HG02973 (cell line): ENCODE results near the gene ZNF668.
"Not testable (repeated sequence)": the region's sequence is repeated elsewhere in the genome, so short reads cannot be mapped to it uniquely, and the experiment has no call there.

Experiments used
- ATAC-seq: cut with Tn5 transposase; IDR thresholded peaks from one replicate; pipeline ENCODE4 v1.9.1; 2021; ENCODE audit warnings: moderate library complexity; ENCODE audit not compliant: unreplicated experiment

Gene ZNF668

DNA sequence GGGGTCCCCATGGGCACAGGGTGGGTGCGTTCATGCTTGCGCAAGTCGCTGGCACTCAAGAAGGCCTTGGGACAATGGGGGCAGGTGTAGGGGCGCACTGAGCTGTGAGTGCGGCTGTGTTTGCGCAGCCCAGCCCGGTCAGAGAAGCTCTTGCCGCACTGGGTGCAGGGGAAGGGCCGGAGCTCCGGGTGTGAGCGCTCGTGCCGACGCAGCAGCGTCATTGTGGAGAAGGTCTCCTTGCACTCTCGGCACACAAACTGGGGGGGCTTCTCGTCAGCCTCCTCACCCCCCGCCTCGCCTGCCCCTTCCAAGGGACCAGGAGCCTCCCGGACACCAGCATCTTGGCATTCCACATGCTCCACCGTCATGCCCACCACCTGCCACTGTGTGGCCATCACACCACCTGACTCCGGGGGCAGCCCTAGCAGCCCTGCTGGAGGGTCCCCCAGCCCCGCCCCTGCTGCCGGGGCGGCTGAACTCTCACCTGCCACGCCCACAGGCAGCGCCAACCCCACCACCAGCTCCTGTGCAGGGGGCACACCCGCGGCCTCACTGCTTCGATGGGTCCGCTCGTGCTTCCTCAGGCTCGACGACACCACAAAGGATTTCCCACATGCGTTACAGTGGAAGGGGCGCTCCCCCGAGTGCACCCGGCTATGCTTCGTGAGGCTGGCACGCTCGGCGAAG is 12.8 kb downstream of the ZNF668 start:
- ATAC-seq, result no peak

DNA sequence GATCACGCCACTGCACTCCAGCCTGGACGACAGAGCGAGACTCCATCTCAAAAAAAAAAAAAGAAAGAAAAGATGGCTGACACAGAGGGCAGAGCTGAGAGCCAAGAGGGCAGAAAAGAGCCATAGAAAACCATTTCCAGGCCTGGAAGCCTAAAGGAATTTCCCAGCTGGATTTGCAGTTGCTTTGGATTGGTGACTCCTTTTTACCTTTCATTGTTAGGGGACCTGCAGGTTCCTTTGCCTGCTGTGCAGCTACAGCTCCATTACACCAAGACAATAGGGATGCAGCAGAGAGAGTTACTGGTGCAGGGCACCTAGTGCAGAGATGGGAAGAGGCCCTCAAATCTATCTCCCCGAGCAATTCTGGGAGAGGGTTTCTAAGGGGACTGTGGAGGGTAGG is 18.4 kb downstream of the ZNF668 start:
- no peak for ATAC-seq

DNA sequence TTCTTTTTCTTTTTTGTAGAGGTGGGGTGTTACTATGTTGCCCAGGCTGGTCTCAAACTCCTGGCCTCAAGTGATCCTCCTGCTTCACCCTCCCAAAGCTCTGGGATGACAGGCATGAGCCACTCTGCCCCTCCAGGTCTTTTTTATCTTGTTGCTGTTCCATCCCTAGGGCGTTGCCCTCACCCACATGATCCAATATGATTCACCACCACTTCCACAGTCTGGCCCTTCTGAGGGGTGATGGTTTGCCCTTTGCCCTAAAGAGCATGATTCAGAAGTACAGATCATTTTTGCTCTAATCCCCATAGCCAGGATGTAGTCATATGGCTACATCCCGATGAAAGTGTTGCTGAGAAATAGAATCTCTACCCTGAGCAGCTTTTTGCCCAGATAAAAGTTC is 21.9 kb downstream of the ZNF668 start:
- ATAC-seq, result no peak

DNA sequence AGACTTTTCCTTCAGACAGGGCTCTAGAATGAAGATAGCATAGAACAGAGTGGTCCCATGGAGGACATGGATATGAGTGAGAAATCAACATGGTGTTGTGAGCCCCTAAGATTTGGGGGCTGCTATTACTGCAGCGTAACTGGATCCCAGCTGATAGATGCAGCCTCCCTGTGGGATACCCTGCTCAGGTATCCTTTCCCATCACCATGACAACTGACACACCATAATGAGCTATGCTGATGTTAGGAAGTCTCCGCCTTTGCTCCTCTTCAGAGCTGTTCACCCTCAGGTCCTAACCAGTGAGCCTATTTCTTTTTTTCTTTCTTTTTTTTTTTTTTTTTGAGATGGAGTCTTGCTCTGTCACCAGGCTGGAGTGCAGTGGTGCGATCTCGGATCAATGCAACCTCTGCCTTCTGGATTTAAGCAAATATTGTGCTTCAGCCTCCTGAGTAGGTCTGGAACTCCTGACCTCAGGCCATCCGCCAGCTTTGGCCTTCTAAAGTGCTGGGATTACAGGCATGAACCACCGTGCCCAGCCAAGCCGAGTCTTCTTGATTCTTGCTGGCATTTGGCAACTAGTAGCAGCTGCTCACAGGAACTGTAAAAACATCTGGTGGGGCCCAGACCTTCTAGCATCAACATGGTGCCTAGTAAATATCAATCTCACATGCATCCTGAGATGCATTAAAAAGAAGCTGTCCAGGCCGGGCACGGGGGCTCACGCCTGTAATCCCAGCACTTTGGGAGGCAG is 23.6 kb downstream of the ZNF668 start:
- no peak for ATAC-seq

DNA sequence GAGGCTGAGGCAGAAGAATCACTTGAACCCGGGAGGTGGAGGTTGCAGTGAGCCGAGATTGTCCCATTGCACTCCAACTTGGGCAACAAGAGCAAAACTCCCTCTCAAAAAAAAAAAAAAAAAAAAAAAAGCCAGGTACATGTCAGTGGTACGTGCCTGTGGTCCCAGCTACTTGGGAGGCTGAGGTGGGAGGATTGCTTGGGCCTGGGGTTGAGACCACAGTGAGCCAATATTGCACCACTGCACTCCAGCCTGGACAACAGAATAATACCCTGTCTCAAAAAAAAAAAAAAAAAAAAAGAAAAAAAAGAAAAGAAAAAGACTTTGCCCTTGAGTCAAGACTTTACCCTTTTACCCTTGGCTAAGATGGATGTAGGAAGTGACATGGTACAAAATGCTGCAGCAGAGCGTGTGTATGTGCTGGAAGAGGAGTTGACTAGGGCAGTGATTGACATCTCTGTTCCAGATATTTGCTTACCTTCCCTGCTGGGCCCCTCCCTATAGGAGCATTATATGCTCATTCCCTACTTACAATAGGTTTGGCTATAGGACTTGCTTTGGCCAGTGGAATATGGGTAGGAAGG is 30.1 kb downstream of the ZNF668 start:
- ATAC-seq, result no peak

DNA sequence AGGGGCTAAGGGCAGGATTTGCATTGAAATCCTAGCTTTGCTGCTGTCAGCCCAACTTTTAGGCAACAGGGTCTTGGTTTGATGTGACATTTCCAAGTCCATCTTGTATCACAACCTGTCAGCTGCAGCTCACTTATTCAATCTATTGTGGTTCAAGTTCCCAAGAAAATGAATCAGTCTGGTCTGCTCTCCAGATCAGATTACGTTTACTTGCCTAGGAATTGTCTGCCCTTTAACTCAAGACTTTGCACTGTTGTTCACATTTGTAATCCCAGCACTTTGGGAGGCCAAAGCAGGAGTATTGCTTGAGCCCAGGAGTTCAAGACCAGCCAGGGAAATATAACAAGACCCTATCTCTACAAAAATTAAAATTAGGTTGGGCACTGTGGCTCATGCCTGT is 30.7 kb downstream of the ZNF668 start:
- no peak for ATAC-seq

DNA sequence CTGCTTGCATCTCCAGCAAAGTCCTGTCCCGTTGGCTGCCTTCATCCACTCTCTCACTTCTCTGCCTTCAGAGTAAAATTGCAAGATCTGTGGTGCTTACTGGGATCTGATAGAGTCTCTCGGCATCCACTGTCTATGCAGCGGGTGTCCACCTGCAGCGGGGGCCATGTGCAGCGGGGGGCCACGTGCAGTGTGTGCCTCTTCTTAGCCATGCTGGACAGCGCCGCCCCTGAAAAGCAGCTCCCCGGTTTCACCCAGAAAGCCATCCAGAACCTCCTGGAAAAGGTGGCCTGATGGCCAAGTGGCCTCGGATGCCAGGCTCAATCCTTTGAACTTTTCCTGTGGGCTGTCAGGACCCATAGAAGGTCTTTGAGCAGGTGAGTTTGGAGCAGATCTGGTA is 31.2 kb downstream of the ZNF668 start:
- no peak for ATAC-seq

DNA sequence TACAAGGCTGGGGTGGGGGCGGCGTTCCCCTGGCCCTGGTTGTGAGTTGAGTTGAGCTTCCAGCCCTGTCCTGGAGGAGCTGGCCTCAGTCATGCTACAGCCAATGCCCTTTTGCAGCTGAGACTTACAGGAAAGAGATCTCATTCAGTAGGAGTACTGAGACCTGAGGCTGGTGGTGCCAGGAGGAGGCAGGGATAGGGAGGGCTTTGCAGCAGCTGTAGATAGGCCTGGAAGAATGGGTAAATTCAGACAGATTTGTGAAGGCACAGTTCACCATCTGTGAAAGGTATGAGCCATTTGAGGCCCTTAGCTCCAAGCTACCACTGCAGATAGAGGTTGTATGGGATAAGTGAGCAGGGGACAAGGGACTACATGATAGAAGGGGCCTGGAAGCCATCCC is 35.0 kb downstream of the ZNF668 start:
- no peak for ATAC-seq

DNA sequence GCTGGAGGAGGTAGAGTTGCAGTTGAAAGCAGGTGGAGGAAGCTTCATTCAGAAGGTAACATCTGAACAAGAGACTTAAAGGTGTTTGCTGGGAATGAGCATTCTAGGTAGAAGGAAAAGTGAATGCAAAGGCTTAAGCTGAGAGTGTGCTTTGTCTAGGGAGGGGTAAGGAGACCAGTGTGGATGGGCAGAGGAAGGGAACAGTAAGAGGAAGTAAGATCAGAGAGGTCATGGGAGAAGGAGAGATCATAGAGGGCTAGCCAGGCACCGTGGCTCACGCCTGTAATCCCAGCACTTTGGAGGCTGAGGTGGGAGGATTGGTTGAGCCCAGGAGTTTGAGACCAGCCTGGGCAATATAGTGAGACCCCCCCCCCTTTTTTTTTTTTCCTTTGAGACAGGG is 37.3 kb downstream of the ZNF668 start:
- ATAC-seq, result no peak

DNA sequence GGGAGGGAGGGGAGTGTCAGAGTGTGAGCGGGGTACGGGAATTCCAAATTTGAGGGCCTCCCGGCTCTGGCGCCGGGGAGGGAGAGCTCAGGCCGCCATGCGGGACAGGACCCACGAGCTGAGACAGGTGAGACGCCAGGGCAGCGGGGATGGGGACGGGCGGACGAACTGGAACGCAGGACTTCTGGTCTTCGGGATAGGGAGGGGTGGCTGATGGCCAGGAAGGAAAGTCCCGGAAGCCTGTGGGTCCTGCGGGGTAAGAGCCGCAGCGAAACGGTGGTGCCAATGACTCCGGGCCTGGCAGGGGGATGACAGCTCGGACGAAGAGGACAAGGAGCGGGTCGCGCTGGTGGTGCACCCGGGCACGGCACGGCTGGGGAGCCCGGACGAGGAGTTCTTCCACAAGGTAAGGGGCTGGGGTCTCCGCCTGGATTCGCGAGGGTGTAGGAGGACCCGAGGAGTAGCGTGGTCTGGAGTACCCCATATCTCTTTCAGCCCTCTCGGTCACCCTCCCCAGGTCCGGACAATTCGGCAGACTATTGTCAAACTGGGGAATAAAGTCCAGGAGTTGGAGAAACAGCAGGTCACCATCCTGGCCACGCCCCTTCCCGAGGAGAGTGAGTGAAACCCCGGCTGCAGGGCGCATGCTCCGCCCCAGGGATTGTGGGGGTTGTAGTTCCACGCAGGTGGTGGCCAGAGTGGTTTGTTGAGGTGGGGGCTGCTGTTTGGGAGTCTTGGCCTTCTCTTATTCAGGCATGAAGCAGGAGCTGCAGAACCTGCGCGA is 40.1 kb downstream of the ZNF668 start:
- ATAC-seq, result peak; percentile 34

DNA sequence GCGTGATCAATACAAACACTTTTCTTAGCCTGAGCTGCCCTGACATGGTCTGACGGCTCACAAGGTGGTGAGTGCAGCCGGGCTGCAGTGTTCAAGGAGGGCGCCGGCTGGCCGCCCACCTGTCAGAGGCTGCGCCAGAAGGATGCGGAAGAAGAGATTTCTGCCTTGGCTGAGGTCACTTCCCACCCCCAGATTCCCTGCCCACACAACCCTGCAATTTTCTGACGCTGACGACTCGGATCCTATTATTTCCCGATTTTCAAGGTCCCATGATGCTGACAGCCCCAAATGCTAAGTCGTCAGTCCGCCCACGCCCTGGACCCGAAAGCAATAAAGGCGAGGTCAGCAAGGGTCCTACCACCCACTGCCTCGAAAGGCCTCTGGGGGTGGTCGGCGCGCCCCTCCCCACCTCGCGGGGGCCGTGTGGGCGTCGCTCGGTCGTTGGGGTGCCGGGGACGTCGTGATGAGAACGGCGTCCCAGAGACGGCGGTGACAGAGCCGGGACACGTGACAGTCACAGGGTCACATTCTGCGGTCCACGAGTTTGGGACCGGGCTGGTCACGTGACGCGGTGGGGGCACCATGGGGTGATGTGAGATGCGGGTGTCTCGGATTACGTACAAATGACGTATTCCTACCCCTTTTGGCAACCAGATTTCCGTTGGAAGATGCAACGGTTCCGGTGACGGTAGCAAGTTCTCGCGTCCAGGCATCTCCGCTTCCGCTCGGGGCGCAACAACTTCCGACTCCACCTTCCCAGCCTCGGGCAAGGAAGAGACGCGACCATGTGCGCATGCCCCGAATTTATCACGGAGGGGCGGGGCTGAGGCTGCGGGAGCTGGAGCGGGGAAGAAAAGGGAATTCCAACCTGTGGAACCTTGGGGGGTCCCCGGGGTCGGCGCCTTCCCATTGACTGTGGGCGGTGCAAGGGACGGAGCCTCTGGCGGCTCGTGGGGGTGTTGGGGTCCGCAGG is 41.0 kb downstream of the ZNF668 start, which contains the start of gene STX4:
STX4 (plus strand) TSS at position 823 of the 973 bp plus-strand sequence. CDS start 248 bp downstream, outside the sequence.
- ATAC-seq, result peak; percentile 69

DNA sequence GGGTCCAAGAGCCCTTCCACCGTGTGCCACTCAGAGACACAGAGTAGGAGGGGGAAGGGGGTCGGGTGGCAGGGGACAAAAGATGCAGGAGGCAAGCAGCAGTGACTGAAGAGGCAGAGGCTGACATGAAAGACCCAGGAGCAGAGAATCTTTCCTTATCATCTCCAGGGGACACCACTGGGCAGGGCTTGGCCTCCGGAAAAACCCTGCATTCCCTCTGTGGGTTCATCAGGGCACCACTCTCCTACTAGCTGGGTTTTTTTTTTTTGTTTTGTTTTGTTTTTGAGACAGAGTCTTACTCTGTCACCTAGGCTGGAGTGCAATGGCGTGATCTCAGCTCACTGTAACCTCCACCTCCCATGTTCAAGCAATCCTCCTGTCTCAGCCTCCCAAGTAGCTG is 42.8 kb downstream of the ZNF668 start:
- no peak for ATAC-seq

DNA sequence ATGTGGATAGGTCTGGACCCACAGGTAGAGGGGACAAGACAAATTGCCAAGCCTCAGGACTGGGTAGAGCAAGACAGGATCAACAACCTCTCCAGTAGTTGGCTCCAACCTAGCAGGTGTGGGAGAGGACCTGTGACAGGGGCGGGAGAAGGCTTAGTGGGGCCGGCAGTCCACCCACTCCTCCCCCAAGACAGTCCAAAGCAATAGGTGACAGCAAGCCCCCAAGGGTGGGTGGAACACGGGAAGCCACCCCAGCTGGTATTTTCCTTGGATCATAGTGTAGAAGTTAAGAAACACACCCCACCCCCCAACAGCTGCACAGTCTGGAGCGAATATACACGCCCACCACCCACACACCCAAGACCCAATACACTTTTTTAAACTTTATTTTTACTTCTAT is 44.8 kb downstream of the ZNF668 start:
- ATAC-seq, result no peak

DNA sequence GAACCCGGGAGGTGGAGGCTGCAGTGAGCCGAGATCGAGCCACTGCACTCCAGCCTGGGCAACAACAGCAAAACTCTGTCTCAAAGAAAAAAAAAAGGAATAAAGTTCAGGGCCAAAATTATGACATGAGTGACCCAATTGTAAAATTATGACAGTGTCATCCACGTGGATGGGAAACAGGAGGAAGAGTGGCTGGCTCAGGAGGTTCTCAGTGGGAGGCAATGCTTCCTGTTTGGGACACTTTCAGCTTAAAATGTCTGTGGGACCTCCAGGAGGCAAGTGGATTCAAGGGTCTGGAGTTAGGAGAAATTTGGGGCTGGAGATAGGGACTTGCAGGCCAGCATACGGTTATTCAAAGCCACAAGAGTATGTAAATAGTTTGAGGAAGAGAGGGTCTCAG is 48.7 kb downstream of the ZNF668 start:
- no peak for ATAC-seq

DNA sequence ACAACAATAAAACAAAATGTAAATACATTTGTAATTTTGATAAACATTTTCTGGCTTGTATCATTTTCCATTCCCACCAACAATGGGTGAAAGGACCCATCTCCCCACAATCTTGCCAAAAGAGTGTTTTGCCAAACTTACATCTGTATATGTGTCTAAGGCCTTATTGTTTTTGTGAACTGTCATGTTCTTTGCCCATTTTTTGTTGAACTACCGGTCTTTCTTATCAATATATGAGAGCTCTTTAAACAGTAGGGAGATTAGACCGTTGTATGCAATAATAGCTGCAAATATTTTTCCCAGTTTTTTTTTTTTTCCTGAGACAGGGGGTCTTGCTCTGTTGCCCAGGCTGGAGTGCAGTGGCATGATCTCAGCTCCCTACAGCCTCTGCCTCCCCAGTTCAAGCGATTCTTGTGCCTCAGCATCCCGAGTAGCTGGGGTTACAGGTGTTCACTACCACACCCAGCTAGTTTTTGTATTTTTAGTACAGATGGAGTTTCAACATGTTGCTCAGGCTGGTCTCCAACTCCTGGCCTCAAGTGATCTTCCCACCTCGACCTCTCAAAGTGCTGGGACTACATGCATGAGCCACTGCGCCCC is 50.3 kb downstream of the ZNF668 start:
- ATAC-seq, result no peak

DNA sequence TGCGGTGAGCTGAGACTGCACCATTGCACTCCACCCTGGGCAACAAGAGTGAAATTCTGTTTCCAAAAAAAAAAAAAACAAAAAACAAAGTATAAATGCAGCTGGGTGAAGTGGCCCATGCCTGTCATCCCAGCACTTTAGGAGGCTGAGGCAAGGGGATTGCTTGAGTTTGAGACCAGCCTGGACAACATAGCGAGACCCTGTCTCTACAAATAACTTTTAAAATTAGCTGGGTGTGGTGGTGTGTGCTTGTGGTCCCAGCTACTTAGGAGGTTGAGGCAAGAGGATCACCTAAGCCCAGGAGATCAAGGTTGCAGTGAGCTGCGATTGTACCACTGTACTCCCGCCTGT is 50.8 kb downstream of the ZNF668 start:
- ATAC-seq, result no peak

DNA sequence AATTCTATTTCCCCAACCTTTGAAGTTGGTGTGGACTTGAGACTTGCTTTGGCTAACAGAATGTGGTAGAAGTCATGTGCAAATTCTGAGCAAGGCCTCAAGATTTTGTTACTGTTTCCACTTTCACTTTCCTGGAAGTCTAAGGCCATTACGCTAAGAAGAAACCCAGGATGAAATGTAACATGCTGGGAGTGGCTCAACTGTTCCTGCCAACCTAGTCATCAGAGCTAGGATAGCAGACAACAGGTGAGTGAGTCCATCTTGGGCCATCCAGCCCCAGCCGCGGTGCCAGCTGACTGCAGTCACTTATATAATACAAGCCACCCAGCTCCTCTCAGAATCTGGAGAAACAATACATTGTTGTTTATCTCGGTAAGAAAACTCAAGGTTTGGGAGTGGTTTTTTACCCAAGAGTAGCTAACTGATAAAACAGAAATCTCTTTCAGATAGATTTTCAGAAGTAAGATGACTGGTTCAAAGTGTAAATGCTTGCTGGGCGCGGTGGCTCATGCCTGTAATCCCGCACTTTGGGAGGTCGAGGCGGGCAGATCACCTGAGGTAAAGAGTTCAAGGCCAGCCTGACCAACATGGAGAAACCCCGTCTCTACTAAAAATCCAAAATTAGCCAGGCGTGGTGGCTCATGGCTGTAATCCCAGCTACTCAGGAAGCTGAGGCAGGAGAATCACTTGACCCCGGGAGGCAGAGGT is 51.3 kb downstream of the ZNF668 start:
- ATAC-seq, result no peak

DNA sequence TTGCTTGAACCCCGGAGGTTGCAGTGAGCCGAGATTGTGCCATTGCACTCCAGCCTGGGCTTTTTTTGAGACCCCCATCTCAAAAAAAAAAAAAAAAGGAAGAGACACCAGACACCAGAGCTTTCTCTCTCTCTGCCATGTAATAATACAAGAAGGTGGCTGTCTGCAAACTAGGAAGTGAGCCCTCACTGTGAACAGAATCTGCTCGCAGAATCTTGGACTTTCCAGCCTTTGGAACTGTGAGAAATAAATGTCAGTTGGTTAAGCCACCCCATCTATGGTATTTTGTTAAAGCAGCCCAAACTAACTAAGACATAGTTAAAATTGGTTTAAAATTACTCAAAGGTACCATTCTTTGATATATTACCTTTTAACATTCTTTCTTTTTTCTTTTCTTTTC is 53.5 kb downstream of the ZNF668 start:
- no peak for ATAC-seq

DNA sequence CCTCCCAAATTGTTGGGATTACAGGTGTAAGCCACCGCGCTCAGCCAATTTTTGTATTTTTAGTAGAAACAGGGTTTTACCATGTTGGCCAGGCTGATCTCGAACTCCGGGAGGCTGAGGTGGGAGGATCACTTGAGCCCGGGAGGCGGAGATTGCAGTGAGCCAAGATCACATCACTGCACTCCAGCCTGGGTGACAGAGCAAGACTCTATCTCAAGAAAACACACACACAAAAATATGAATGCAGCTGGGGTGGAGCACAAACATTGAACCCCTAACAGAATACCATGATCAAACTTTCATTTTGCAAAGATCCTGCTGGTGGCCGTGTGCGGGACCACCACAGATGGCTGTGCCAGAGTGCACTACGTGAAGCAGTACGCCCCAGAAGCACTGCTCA is 56.3 kb downstream of the ZNF668 start:
- ATAC-seq, result not testable (repeated sequence)
